Glutamatergic neuron (in vitro differentiated cells): Measurements from ENCODE around the gene KIF24. TPM values are rescaled to one million over a fixed set of nuclear protein-coding genes. Genes with fewer than 3 reads are reported as not detected.
"Not testable (repeated sequence)": the region's sequence is repeated elsewhere in the genome, so short reads cannot be mapped to it uniquely, and the experiment has no call there.

Source experiments
- DNase-seq: peaks from one replicate; pipeline ENCODE4 v3.0.0; 2022
- H3K27ac Mint-ChIP-seq: one replicate; pipeline ENCODE4 v1.8.0; 2020; ENCODE audit warnings: mild to moderate bottlenecking, mixed read lengths, inconsistent platforms; ENCODE audit not compliant: unreplicated experiment
- H3K27me3 Mint-ChIP-seq: one replicate; pipeline ENCODE4 v1.8.0; 2020; ENCODE audit warnings: mild to moderate bottlenecking, moderate library complexity, mixed read lengths, inconsistent platforms; ENCODE audit not compliant: unreplicated experiment
- H3K36me3 Mint-ChIP-seq: one replicate; pipeline ENCODE4 v1.8.0; 2020; ENCODE audit warnings: mild to moderate bottlenecking, mixed read lengths, inconsistent platforms; ENCODE audit not compliant: unreplicated experiment
- H3K4me1 Mint-ChIP-seq: one replicate; pipeline ENCODE4 v1.8.0; 2020; ENCODE audit warnings: mild to moderate bottlenecking, low read depth, mixed read lengths, inconsistent platforms; ENCODE audit not compliant: unreplicated experiment
- H3K4me3 Mint-ChIP-seq: one replicate; pipeline ENCODE4 v1.8.0; 2020; ENCODE audit warnings: mild to moderate bottlenecking, mixed read lengths, inconsistent platforms; ENCODE audit not compliant: unreplicated experiment
- H3K9me3 Mint-ChIP-seq: one replicate; pipeline ENCODE4 v1.8.0; 2020; ENCODE audit warnings: mild to moderate bottlenecking, moderate library complexity, mixed read lengths, inconsistent platforms; ENCODE audit not compliant: unreplicated experiment
- total RNA-seq: library from RNA; stranded (reverse); fragmentation: NEBNext Ultra II Directional; extraction: Animal tissue kit (Norgen Biotek cat#: 25700); gene quantifications from one replicate; pipeline ENCODE4 v1.2.1, GENCODE V29; 2021; ENCODE audit not compliant: unreplicated experiment
- TF ChIP-seq, protein P1 (sequence below): fragments of 200-600 bp; sonication (generic); IDR thresholded peaks from one replicate; pipeline ENCODE4 v1.5.0; 2021; ENCODE audit not compliant: partially characterized antibody, unreplicated experiment

Gene KIF24
- total RNA-seq, 1 donor from 2014 or later: 0.78 TPM

DNA sequence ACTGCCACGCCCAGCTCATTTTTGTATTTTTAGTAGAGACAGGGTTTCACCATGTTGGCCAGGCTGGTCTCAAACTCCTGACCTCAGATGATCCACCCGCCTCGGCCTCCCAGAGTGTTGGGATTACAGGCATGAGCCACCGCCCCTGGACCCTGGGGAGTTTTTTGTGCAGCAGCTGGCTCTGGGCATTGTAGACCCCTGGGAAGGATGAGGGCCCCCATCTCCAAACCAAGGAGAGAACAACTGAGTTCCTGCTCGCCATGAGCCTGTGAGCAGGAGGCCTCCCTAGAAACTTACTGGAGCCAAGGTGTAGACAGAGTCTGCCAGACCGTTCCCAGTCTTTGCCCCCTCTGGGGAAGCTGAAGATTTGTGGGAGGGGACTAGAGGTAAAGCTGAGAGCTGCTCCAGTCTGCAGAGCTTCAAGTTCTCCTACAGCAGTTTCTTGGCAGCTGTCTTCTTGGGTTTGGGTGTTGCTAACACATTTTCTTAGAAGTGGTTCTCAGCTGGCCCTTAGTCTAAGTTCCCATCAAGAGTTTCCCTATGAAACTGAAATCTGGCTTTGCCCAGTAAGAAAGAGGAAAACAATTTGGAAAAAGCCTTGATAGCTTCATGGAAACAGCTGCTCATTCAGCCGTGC is 12.7 kb upstream of the KIF24 start:
- DNase-seq: no peak
- Mint-ChIP-seq H3K36me3 (no peaks in the 10 kb centered on the region), H3K27me3 (peaks cover 2% of the 10 kb centered on the region), H3K4me3 (no peak overlapping the region), H3K9me3 (no peaks in the 10 kb centered on the region), H3K4me1 (no peaks in the 10 kb centered on the region), H3K27ac (no peak overlapping the region)
- TF ChIP-seq, protein P1, sequence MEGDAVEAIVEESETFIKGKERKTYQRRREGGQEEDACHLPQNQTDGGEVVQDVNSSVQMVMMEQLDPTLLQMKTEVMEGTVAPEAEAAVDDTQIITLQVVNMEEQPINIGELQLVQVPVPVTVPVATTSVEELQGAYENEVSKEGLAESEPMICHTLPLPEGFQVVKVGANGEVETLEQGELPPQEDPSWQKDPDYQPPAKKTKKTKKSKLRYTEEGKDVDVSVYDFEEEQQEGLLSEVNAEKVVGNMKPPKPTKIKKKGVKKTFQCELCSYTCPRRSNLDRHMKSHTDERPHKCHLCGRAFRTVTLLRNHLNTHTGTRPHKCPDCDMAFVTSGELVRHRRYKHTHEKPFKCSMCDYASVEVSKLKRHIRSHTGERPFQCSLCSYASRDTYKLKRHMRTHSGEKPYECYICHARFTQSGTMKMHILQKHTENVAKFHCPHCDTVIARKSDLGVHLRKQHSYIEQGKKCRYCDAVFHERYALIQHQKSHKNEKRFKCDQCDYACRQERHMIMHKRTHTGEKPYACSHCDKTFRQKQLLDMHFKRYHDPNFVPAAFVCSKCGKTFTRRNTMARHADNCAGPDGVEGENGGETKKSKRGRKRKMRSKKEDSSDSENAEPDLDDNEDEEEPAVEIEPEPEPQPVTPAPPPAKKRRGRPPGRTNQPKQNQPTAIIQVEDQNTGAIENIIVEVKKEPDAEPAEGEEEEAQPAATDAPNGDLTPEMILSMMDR: no peak

DNA sequence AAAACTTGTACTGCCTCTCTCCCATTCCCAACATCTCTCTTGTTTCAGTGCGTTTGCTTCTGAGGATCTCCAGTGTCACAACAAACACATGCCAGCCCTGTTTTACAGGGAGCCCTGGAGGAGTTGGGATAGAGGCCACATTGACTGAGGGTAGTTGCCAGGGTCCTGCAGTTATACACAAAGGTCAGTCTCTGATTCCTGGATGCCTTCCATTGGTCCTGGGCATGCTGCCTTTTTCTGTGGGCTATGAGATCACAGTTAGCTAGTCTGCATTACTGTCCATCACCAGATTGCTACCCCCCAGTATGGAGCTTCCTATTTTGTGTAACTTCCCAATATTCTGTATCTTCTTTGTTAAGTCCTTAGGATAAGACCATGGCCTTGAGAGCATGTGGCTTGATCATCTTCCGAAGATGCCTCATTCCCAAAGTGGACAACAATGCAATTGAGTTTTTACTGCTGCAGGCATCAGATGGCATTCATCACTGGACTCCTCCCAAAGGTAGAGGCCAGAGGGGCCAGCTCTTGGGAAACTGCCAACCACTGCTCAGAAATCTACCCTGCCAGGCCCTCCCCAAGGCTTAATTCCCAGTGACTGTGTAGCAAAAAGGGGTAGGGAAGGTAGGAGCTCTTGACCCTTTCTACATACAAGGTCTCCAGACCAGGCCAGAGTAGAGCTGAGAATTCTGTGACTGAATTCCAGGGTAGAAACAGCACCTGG is 9.8 kb upstream of the KIF24 start:
- Mint-ChIP-seq H3K27ac (no peak overlapping the region), H3K36me3 (no peaks in the 10 kb centered on the region), H3K4me1 (peaks cover 13% of the 10 kb centered on the region), H3K4me3 (no peak overlapping the region), H3K9me3 (peaks cover under 1% of the 10 kb centered on the region), H3K27me3 (peaks cover 2% of the 10 kb centered on the region)
- TF ChIP-seq, protein P1: no peak
- no peak for DNase-seq

DNA sequence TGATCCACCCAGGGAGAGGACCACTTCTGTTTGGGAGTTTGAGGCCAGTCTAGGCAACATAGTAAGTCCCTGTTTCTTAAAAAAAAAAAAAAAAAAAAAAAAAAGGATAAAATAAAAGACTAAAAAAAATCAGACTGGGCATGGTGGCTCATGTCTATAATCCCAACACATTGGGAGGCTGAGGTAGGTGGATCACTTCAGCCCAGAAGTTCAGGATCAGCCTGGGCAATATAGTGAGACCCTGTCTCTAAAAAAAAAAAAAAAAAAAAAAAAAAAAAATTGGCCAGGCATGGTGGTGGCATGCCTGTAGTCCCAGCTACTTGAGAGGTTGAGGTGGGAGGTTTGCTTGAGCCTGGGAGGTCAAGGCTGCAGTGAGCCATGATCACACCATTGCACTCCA is 9.0 kb upstream of the KIF24 start:
- H3K4me1 Mint-ChIP-seq: peaks cover 14% of the 10 kb centered on the region
- H3K9me3 Mint-ChIP-seq, H3K4me3 Mint-ChIP-seq, DNase-seq, H3K27me3 Mint-ChIP-seq, H3K36me3 Mint-ChIP-seq, H3K27ac Mint-ChIP-seq: not testable (repeated sequence)

DNA sequence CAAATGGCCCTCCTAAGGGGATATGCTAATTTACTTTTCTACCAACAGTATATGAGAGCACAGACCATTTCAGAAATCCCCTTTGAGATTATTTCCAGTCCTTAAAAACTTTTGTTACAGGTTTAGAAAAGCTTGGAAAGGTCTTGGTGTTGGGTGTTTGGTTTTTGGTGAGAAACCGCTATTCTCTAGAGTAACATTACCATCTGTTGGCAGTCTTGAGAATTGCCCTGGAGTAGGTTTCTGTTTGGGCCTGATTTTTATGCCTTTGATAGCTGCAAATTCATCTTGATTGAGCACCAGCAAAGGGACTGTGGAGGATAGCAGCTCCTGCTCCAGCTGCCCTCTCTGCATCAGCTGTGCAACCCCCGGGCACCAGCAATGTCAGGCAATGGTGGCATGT is 8.3 kb upstream of the KIF24 start:
- H3K27me3 Mint-ChIP-seq: peaks cover 2% of the 10 kb centered on the region
- H3K27ac Mint-ChIP-seq: no peak overlapping the region
- H3K36me3 Mint-ChIP-seq: no peaks in the 10 kb centered on the region
- H3K4me3 Mint-ChIP-seq: no peak overlapping the region
- H3K9me3 Mint-ChIP-seq: peaks cover 2% of the 10 kb centered on the region
- DNase-seq: no peak
- peaks cover 19% of the 10 kb centered on the region for H3K4me1 Mint-ChIP-seq
- TF ChIP-seq, protein P1: no peak

DNA sequence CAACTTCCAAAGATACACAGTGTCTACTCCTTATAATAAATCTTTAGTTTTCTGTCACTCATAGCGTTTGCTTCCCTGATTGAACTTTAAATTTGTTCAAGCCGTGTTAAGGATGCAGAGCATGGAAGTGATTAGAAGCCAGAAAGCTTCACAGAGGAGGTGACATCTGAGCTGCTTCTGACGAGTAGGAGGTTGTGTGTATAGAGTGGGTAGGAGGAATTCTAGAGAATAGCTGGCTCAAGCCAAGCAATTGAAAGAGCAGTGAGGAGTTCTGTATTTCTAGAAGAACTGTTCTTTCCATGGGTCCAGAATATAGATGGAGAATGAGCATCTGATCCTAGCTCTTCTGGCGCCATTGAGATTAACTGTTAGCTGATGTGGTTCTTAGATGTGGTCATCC is 6.3 kb upstream of the KIF24 start:
- Mint-ChIP-seq H3K27me3 (peaks cover 1% of the 10 kb centered on the region), H3K9me3 (peaks cover 2% of the 10 kb centered on the region), H3K36me3 (no peaks in the 10 kb centered on the region), H3K27ac (no peak overlapping the region), H3K4me3 (peak overlapping the region; percentile 21), H3K4me1 (peaks cover 26% of the 10 kb centered on the region)
- TF ChIP-seq, protein P1: no peak
- no peak for DNase-seq
